GM12878 (cell line): ENCODE measurements around the gene EXOC3L4. TPM values are rescaled to one million over a fixed set of nuclear protein-coding genes. Genes with fewer than 3 reads are reported as not detected.

Experiments
- ATAC-seq: fragments of 200-7000 bp; cut with Tn5 transposase; 3 replicates; pipeline ENCODE4 v1.9.1; 2020; ENCODE audit warnings: mild to moderate bottlenecking, moderate library complexity
- BruUV-seq: library from RNA; stranded (reverse); fragments of 400-500 nt; replicated peaks from 2 replicates; lab custom pipeline; 2021; lab: Mats Ljungman, UMichigan
- CTCF ChIA-PET: fragments of 300-600 bp; sonication (Branson Sonifier 250); formaldehyde crosslinking; extraction: SDS; loops from one replicate; lab custom pipeline; 2021; ENCODE audit warnings: inconsistent platforms; lab: Yijun Ruan, JAX
- POLR2A ChIA-PET: fragments of 350-600 bp; formaldehyde crosslinking; extraction: SDS; loops from one replicate; lab custom pipeline; 2021; ENCODE audit warnings: inconsistent platforms; lab: Charles Lee
- RAD21 ChIA-PET: fragments of 300-600 bp; sonication (Branson Sonifier 250); formaldehyde crosslinking; loops from one replicate; lab custom pipeline; 2023; ENCODE audit warnings: antibody characterized with exemption; ENCODE audit not compliant: unreplicated experiment; lab: Charles Lee
- SMC1A ChIA-PET: fragments of 300-600 bp; sonication (Branson Sonifier 250); formaldehyde crosslinking; loops from one replicate; lab custom pipeline; 2023; ENCODE audit not compliant: unreplicated experiment, uncharacterized antibody; lab: Charles Lee
- DNase-seq: peaks from one replicate; pipeline ENCODE4 v3.0.0-alpha.2; 2011; ENCODE audit warnings: low read depth, low spot score
- FAIRE-seq: peaks from 3 replicates; lab custom pipeline; 2011; peaks lifted over from hg19 to GRCh38; lab: Jason Lieb, UNC
- H2AFZ ChIP-seq: 2 replicates; pipeline ENCODE4 v1.6.0; 2011; ENCODE audit warnings: low read depth, low read length, control low read depth; ENCODE audit not compliant: control insufficient read depth
- H3K27ac ChIP-seq: 2 replicates; pipeline ENCODE4 v1.5.1; 2011; ENCODE audit warnings: control low read depth; ENCODE audit not compliant: control insufficient read depth, insufficient read depth
- H3K27me3 ChIP-seq, 2 experiments: replicated peaks in 1 of 2; 2 replicates each; pipeline versions ENCODE4 v1.6.0 to v1.6.1; 2011; ENCODE audit warnings: low read length in 1 of 2; ENCODE audit not compliant: control insufficient read depth in 2 of 2, insufficient read depth in 2 of 2
- H3K36me3 ChIP-seq, 2 experiments: 2 replicates each; pipeline ENCODE4 v1.5.1; 2011; ENCODE audit warnings: low read length in 1 of 2; ENCODE audit not compliant: control insufficient read depth in 2 of 2, insufficient read depth in 2 of 2
- H3K4me1 ChIP-seq: 2 replicates; pipeline ENCODE4 v1.6.1; 2011; ENCODE audit warnings: mild to moderate bottlenecking, low read length, moderate library complexity, mixed read lengths; ENCODE audit not compliant: control insufficient read depth, insufficient read depth
- H3K4me2 ChIP-seq: 2 replicates; pipeline ENCODE4 v1.6.0; 2011; ENCODE audit warnings: control low read depth; ENCODE audit not compliant: control insufficient read depth, insufficient read depth
- H3K4me3 ChIP-seq: fragments of 200-600 bp; sonication (generic); 2 replicates; pipeline ENCODE4 v1.5.1; 2016
- H3K79me2 ChIP-seq: 2 replicates; pipeline ENCODE4 v1.6.0; 2011; ENCODE audit warnings: low read length; ENCODE audit not compliant: control insufficient read depth, insufficient read depth
- H3K9ac ChIP-seq: 2 replicates; pipeline ENCODE4 v1.8.0; 2011; ENCODE audit warnings: low read length, control low read depth, mixed read lengths; ENCODE audit not compliant: control insufficient read depth, insufficient read depth
- H3K9me3 ChIP-seq: replicated peaks from 3 replicates; pipeline ENCODE4 v1.5.1; 2011; ENCODE audit warnings: mild to moderate bottlenecking, low read length; ENCODE audit not compliant: control insufficient read depth, insufficient read depth
- H4K20me1 ChIP-seq: 2 replicates; pipeline ENCODE4 v1.6.0; 2011; ENCODE audit not compliant: control insufficient read depth, insufficient read depth
- BHLHE40 ChIP-seq, 2 experiments: fragments of 450-650 bp in 1 of 2; IDR thresholded peaks; 2 replicates each; pipeline ENCODE4 v1.6.1; 2011 to 2017; ENCODE audit warnings: low read depth in 2 of 2, borderline replicate concordance in 1 of 2, improper control_type of control experiment in 1 of 2, low read length in 1 of 2, mild to moderate bottlenecking in 1 of 2
- CBX3 ChIP-seq: fragments of 200-600 bp; sonication (generic); IDR thresholded peaks from 2 replicates; pipeline ENCODE4 v1.6.1; 2016; ENCODE audit warnings: low read depth, borderline replicate concordance
- EGR1 ChIP-seq, 2 experiments: IDR thresholded peaks; 1 replicate in 1 of 2; 2 replicates in 1 of 2; pipeline ENCODE4 v1.6.1; 2011 to 2012; ENCODE audit warnings: low read depth in 2 of 2, low read length in 2 of 2, borderline replicate concordance in 1 of 2, mild to moderate bottlenecking in 1 of 2, moderate library complexity in 1 of 2
- ETV6 ChIP-seq, 2 experiments: fragments of 450-650 bp in 1 of 2; IDR thresholded peaks in 1 of 2; conservative IDR thresholded peaks in 1 of 2; 2 replicates each; pipeline ENCODE4 v1.6.1; 2014; ENCODE audit warnings: antibody characterized with exemption in 1 of 2, borderline replicate concordance in 1 of 2, low read depth in 1 of 2, mild to moderate bottlenecking in 1 of 2, moderate library complexity in 1 of 2
- JUND ChIP-seq: IDR thresholded peaks from 2 replicates; pipeline ENCODE4 v1.6.1; 2012; ENCODE audit warnings: low read depth, mild to moderate bottlenecking, low read length, improper control_type of control experiment, moderate library complexity
- MEF2B ChIP-seq: fragments of 450-650 bp; IDR thresholded peaks from 2 replicates; pipeline ENCODE4 v1.6.1; 2018; ENCODE audit warnings: mild to moderate bottlenecking, moderate library complexity; ENCODE audit not compliant: partially characterized antibody, poor library complexity, severe bottlenecking
- NFYA ChIP-seq: IDR thresholded peaks from 2 replicates; pipeline ENCODE4 v1.6.1; 2011; ENCODE audit warnings: low read depth, mild to moderate bottlenecking, low read length, improper control_type of control experiment, borderline replicate concordance
- RAD51 ChIP-seq: fragments of 450-650 bp; IDR thresholded peaks from 2 replicates; pipeline ENCODE4 v1.6.1; 2016; ENCODE audit warnings: moderate library complexity, mild to moderate bottlenecking, inconsistent platforms
- SIX5 ChIP-seq: IDR thresholded peaks from 2 replicates; pipeline ENCODE4 v1.6.1; 2011; ENCODE audit warnings: mild to moderate bottlenecking, low read depth, low read length, moderate library complexity; ENCODE audit not compliant: severe bottlenecking
- SPI1 ChIP-seq: IDR thresholded peaks from 2 replicates; pipeline ENCODE4 v1.6.1; 2011; ENCODE audit warnings: low read depth, mild to moderate bottlenecking, low read length, moderate library complexity, borderline replicate concordance; ENCODE audit not compliant: insufficient read depth
- STAT1 ChIP-seq: fragments of 450-650 bp; conservative IDR thresholded peaks from 2 replicates; pipeline ENCODE4 v1.6.1; 2014; ENCODE audit warnings: antibody characterized with exemption, mild to moderate bottlenecking
- STAT3 ChIP-seq: IDR thresholded peaks from 2 replicates; pipeline ENCODE4 v1.6.1; 2011; ENCODE audit warnings: low read depth, low read length, improper control_type of control experiment
- TCF7 ChIP-seq: IDR thresholded peaks from 2 replicates; pipeline ENCODE4 v1.6.1; 2014; ENCODE audit warnings: antibody characterized with exemption, borderline replicate concordance
- USF1 ChIP-seq: IDR thresholded peaks from 2 replicates; pipeline ENCODE4 v1.6.1; 2011; ENCODE audit warnings: borderline replicate concordance, low read depth, mild to moderate bottlenecking, moderate library complexity, mixed read lengths, low read length; ENCODE audit not compliant: insufficient read depth; ENCODE audit errors: extremely low read length
- YBX1 ChIP-seq: fragments of 450-650 bp; IDR thresholded peaks from 2 replicates; pipeline ENCODE4 v1.6.1; 2016; ENCODE audit warnings: antibody characterized with exemption
- WGBS: methylation state at CpG from one replicate; pipeline ENCODE4 v1.1.6; 2016; ENCODE audit warnings: low lambda C conversion rate; ENCODE audit not compliant: insufficient replicate concordance, insufficient coverage; ENCODE audit errors: missing lambda C conversion rate; 5-methylcytosine and 5-hydroxymethylcytosine counted together
- in situ Hi-C: fragments of 300-500 bp; cut with MboI; formaldehyde crosslinking; loops from 9 replicates; pipeline ENCODE4 v1.14.3; 2018; ENCODE audit warnings: mixed read lengths
- intact Hi-C: fragments of 100-400 bp; cut with micrococcal nuclease; formaldehyde crosslinking; loops from one replicate; pipeline ENCODE4 v1.14.2; 2022; ENCODE audit not compliant: unreplicated experiment
- polyA plus RNA-seq, 11 experiments: library from polyadenylated mRNA; depleted of rRNA in 4 of 11; unstranded in 6 of 11; stranded (reverse) in 5 of 11; fragments of >200 nt; fragmentation: Nextera tagmentation in 4 of 11; fragmentation: Illumina TruSeq in 1 of 11; extraction: Ambion mirVana in 4 of 11; extraction: Trizol in 1 of 11; gene quantifications; 1 replicate in 1 of 11; 2 replicates in 10 of 11; pipeline versions ENCODE4 v1.2.1 to v1.2.3, GENCODE V29; 2011 to 2016; ENCODE audit warnings: inconsistent platforms in 2 of 11, missing spikeins in 2 of 11, low read depth in 1 of 11
- total RNA-seq, 4 experiments: library from RNA; depleted of rRNA in 3 of 4; stranded (reverse); fragments of >200 nt in 3 of 4; fragmentation: Illumina TruSeq in 1 of 4; extraction: Trizol in 1 of 4; gene quantifications; 2 replicates each; pipeline versions ENCODE4 v1.2.1 to v1.2.3, GENCODE V29; 2013 to 2021
- TF ChIP-seq, protein P1 (sequence below): IDR thresholded peaks from 2 replicates; pipeline ENCODE4 v1.6.1; 2012; ENCODE audit warnings: mild to moderate bottlenecking, low read depth, low read length

Gene EXOC3L4
- total and polyA plus RNA-seq, 10 of the 15 experiments (the other 5 are each of a cell fraction or from before 2014, with no cell fraction given) = not detected

DNA sequence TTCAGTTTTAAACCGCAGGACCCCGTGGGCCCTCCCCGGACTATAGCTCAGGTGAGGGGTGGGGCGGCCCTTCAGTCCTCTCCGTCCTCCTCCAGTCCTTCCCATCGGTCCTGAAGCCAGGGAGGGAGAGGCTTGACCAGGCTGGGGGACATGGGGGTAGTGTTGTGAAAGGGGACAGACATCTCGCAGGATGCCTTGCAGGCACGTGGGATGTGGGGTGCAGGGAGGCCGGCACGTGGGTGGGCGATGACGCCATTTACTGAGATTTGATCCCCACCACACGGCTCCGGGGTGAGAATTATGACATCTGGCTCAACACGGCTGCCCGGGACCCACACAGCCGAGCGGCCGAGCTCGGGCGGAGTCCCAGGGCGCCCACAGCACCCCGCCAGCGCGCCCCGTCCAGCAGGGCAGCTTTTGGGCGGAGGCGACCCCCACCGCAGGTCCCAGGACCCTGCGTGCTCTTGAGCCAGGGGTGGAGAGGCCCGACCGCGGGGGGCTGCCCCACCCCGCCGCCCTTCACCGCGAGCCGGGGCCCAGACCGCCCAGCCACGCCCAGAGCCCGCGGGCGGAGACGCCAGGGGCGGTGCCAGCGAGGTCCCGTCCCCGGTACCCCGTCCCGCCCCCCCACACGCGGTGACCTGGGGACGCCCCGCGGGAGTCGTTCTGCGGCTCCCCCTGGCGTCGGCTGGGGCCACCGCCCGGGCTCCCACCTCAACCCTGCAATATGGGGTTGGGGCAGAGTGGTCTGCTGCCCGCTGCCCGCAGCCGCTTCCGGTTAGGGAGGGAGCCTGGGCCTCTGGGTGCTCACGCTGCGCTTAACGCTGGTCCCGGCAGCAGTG, 3.3 kb upstream of the EXOC3L4 start:
- no peaks in the 10 kb centered on the region for H3K36me3 ChIP-seq
- 3% methylated on average over 38 of the region's 69 CpGs for WGBS
- peak overlapping the region; percentile 87 for H2AFZ ChIP-seq
- H4K20me1 ChIP-seq = no peaks in the 10 kb centered on the region
- POLR2A ChIA-PET = no interaction called here
- H3K4me1 ChIP-seq = peaks cover 13% of the 10 kb centered on the region
- peak overlapping the region; percentile 19; the same call in 1 of the 2 replicates for H3K9ac ChIP-seq
- H3K27me3 ChIP-seq = no peaks in the 10 kb centered on the region
- DNase-seq (no peak), FAIRE-seq (no peak), ATAC-seq (peak; percentile 89)
- H3K4me2 ChIP-seq = peak overlapping the region; percentile 98
- intact Hi-C loops = no loop called here
- no peaks in the 10 kb centered on the region for H3K79me2 ChIP-seq
- SMC1A ChIA-PET = interaction anchor here (0.6 kb wide), 1 partner anchor 22 kb away, joined by 3 read pairs; no protein-coding TSS in a partner anchor
- no peaks in the 10 kb centered on the region for H3K9me3 ChIP-seq
- peak overlapping the region; percentile 45; the same call in 1 of the 2 replicates for H3K4me3 ChIP-seq
- in situ Hi-C loops = no loop called here
- no peak overlapping the region for H3K27ac ChIP-seq
- CTCF ChIA-PET = interaction anchor here (0.7 to 2.0 kb wide), 3 partner anchors 14 to 200 kb away, joined by 3 to 9 read pairs (median 4); no protein-coding TSS in a partner anchor
- BruUV-seq = no TSS peak
- RAD21 ChIA-PET = interaction anchor here (1.0 kb wide), 1 partner anchor 13 kb away, joined by 3 read pairs; no protein-coding TSS in a partner anchor
- TF ChIP-seq SPI1 (no peak), CBX3 (no peak), JUND (no peak), USF1 (peak; percentile 50), SIX5 (no peak), RAD51 (no peak), ETV6 (conservative IDR thresholded peaks at IDR 0.05 in 1 of 2, IDR thresholded peaks at IDR 0.05 in 1 of 2; ENCODE audit: borderline replicate concordance in 1 of 2, low read depth in 1 of 2) (no peak), STAT3 (no peak), TCF7 (no peak), MEF2B (peak; percentile 21), BHLHE40 (IDR thresholded peaks at IDR 0.05; ENCODE audit: borderline replicate concordance in 1 of 2, low read depth in 2 of 2, low read length in 1 of 2) (peak; percentile 74 to 90; a peak in 3 of 4 replicates), EGR1 (IDR thresholded peaks at IDR 0.05; ENCODE audit: borderline replicate concordance in 1 of 2, low read depth in 2 of 2, low read length in 2 of 2) (no peak), NFYA (no peak), YBX1 (no peak), STAT1 (no peak)
- TF ChIP-seq, protein P1, sequence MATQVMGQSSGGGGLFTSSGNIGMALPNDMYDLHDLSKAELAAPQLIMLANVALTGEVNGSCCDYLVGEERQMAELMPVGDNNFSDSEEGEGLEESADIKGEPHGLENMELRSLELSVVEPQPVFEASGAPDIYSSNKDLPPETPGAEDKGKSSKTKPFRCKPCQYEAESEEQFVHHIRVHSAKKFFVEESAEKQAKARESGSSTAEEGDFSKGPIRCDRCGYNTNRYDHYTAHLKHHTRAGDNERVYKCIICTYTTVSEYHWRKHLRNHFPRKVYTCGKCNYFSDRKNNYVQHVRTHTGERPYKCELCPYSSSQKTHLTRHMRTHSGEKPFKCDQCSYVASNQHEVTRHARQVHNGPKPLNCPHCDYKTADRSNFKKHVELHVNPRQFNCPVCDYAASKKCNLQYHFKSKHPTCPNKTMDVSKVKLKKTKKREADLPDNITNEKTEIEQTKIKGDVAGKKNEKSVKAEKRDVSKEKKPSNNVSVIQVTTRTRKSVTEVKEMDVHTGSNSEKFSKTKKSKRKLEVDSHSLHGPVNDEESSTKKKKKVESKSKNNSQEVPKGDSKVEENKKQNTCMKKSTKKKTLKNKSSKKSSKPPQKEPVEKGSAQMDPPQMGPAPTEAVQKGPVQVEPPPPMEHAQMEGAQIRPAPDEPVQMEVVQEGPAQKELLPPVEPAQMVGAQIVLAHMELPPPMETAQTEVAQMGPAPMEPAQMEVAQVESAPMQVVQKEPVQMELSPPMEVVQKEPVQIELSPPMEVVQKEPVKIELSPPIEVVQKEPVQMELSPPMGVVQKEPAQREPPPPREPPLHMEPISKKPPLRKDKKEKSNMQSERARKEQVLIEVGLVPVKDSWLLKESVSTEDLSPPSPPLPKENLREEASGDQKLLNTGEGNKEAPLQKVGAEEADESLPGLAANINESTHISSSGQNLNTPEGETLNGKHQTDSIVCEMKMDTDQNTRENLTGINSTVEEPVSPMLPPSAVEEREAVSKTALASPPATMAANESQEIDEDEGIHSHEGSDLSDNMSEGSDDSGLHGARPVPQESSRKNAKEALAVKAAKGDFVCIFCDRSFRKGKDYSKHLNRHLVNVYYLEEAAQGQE = no peak
